GM21825 (cell line): ENCODE measurements around the gene CPNE6.
"Not testable (repeated sequence)": the region's sequence is repeated elsewhere in the genome, so short reads cannot be mapped to it uniquely, and the experiment has no call there.

Source experiments
- ATAC-seq: cut with Tn5 transposase; IDR thresholded peaks from one replicate; pipeline ENCODE4 v1.9.1; 2021; ENCODE audit warnings: mild to moderate bottlenecking, moderate library complexity; ENCODE audit not compliant: unreplicated experiment

The CPNE6 gene

GRCh38 chr14:24102357-24103048 lies 31.1 kb downstream of the CPNE6 start:
- no peak for ATAC-seq

- ATAC-seq = no peak
Observed at GRCh38 chr14:24103451-24103850, 32.1 kb downstream of the CPNE6 start.

- ATAC-seq = not testable (repeated sequence)
Observed at GRCh38 chr14:24105609-24106239, 34.4 kb downstream of the CPNE6 start.

GRCh38 chr14:24106672-24107271 lies 35.4 kb downstream of the CPNE6 start:
- ATAC-seq = no peak

- peak; percentile 24 for ATAC-seq
Observed at GRCh38 chr14:24108336-24108874, 37.0 kb downstream of the CPNE6 start.

GRCh38 chr14:24110060-24110459 lies 38.7 kb downstream of the CPNE6 start:
- no peak for ATAC-seq

GRCh38 chr14:24110523-24110922 lies 39.2 kb downstream of the CPNE6 start:
- no peak for ATAC-seq

- no peak for ATAC-seq
Observed at GRCh38 chr14:24113379-24113800, 42.0 kb downstream of the CPNE6 start.

GRCh38 chr14:24113801-24114531 lies 42.6 kb downstream of the CPNE6 start:
- peak; percentile 36 for ATAC-seq

GRCh38 chr14:24114532-24115421 lies 43.4 kb downstream of the CPNE6 start, which contains the start of the genes DCAF11 and NRL:
TSS of gene DCAF11 (plus strand) at chr14:24114777. CDS start at chr14:24115595, 818 bp downstream.
TSS of gene NRL (minus strand) at chr14:24114949. CDS start at chr14:24082848, 32,101 bp downstream.
- ATAC-seq = peak; percentile 75

- ATAC-seq = no peak
Observed at GRCh38 chr14:24115422-24116127, 44.2 kb downstream of the CPNE6 start.

GRCh38 chr14:24116128-24116814 lies 44.9 kb downstream of the CPNE6 start:
- no peak for ATAC-seq

- ATAC-seq = no peak
Observed at GRCh38 chr14:24117179-24117578, 45.8 kb downstream of the CPNE6 start.

GRCh38 chr14:24119691-24120090 lies 48.3 kb downstream of the CPNE6 start:
- no peak for ATAC-seq

GRCh38 chr14:24121210-24121609 lies 49.8 kb downstream of the CPNE6 start:
- no peak for ATAC-seq

- ATAC-seq = no peak
Observed at GRCh38 chr14:24122416-24122815, 51.1 kb downstream of the CPNE6 start.

- no peak for ATAC-seq
Observed at GRCh38 chr14:24122898-24123297, 51.5 kb downstream of the CPNE6 start.
